Astrocyte of the cerebellum (primary cell): Measurements from ENCODE around the gene ETFRF1.

Source experiments
- DNase-seq: peaks from one replicate; pipeline ENCODE4 v3.0.0-alpha.2; 2011; ENCODE audit warnings: low read depth
- H3K4me3 ChIP-seq: 2 replicates; pipeline ENCODE4 v1.5.1; 2011; ENCODE audit warnings: mild to moderate bottlenecking, low read depth, low read length, moderate library complexity
- CTCF ChIP-seq: IDR thresholded peaks from 2 replicates; pipeline ENCODE4 v1.5.1; 2012; ENCODE audit warnings: low read length, low read depth, moderate library complexity, mild to moderate bottlenecking; ENCODE audit errors: missing control alignments
- in situ Hi-C: cut with HindIII; loops from 2 replicates; pipeline ENCODE4 v1.10.0; 2017; ENCODE audit warnings: low sequenced_read_pairs

The ETFRF1 gene

GRCh38 chr12:25254271-25254880 lies 59.3 kb downstream of the ETFRF1 start:
- in situ Hi-C loops = no loop called here
- no peak for DNase-seq
- no peak for TF ChIP-seq CTCF
- no peak overlapping the region for H3K4me3 ChIP-seq
